Gastroesophageal sphincter (tissue), 4 donors: ENCODE data around the gene ROPN1B. TPM values are rescaled to one million over a fixed set of nuclear protein-coding genes. Genes with fewer than 3 reads are reported as not detected.

Experiments used
- ATAC-seq: fragments of 150-250 bp; one replicate; pipeline ENCODE4 v1.9.1; 2016; ENCODE audit warnings: mild to moderate bottlenecking, moderate library complexity
- H3K27ac ChIP-seq, 4 donors: fragments of 200-600 bp; sonication (generic) in 3 of 4; 1 replicate in 3 of 4; 2 replicates in 1 of 4; pipeline ENCODE4 v1.5.1; 2016 to 2019
- H3K27me3 ChIP-seq: fragments of 200-600 bp; sonication (generic); one replicate; pipeline ENCODE4 v1.5.1; 2019
- H3K36me3 ChIP-seq, 2 donors: fragments of 200-600 bp; sonication (generic); one replicate each; pipeline ENCODE4 v1.5.1; 2019; ENCODE audit warnings: control low read depth in 1 of 2
- H3K4me1 ChIP-seq, 3 donors: fragments of 200-600 bp; sonication (generic); 1 replicate in 2 of 3; 2 replicates in 1 of 3; pipeline ENCODE4 v1.5.1; 2016 to 2019; ENCODE audit warnings: control low read depth in 2 of 3
- H3K4me3 ChIP-seq, 2 donors: fragments of 200-600 bp; sonication (generic); one replicate each; pipeline ENCODE4 v1.5.1; 2019; ENCODE audit warnings: mild to moderate bottlenecking in 1 of 2, moderate library complexity in 1 of 2
- H3K9me3 ChIP-seq, 3 donors: fragments of 200-600 bp; sonication (generic); one replicate each; pipeline ENCODE4 v1.5.1; 2017 to 2019; ENCODE audit warnings: control low read depth in 2 of 3
- CTCF ChIP-seq, 4 experiments: fragments of 200-600 bp in 2 of 4; fragments of 450-650 bp in 2 of 4; sonication (generic) in 1 of 4; IDR thresholded peaks; one replicate each; pipeline ENCODE4 v1.5.1; 2017 to 2019; ENCODE audit warnings: antibody characterized with exemption in 4 of 4, mild to moderate bottlenecking in 2 of 4, moderate library complexity in 2 of 4
- EP300 ChIP-seq: sonication (generic); formaldehyde crosslinking; IDR thresholded peaks from one replicate; pipeline ENCODE4 v1.6.1; 2017; ENCODE audit warnings: antibody characterized with exemption, mild to moderate bottlenecking
- POLR2A ChIP-seq, 2 donors: fragments of 450-650 bp; IDR thresholded peaks; one replicate each; pipeline ENCODE4 v1.6.1; 2017; ENCODE audit warnings: antibody characterized with exemption in 2 of 2, mild to moderate bottlenecking in 2 of 2, moderate library complexity in 1 of 2
- POLR2AphosphoS5 ChIP-seq: sonication (generic); formaldehyde crosslinking; IDR thresholded peaks from one replicate; pipeline ENCODE4 v1.6.1; 2017; ENCODE audit warnings: antibody characterized with exemption
- WGBS, 2 donors: methylation state at CpG; one replicate each; pipeline ENCODE4 v1.1.5; 2018; ENCODE audit warnings: low coverage in 1 of 2; 5-methylcytosine and 5-hydroxymethylcytosine counted together
- total RNA-seq, 4 donors: library from RNA; depleted of rRNA; stranded (reverse); fragments of >200 nt; gene quantifications; one replicate each; pipeline ENCODE4 v1.1.0, GENCODE V29; 2016

ROPN1B gene
- total RNA-seq, 4 donors from 2014 or later = not detected

GRCh38 chr3:126016616-126017015 is 47.6 kb downstream of the ROPN1B start:
- WGBS, 2 donors = 91 to 94% methylated on average over 2 to 4 of the region's 8 CpGs
- H3K27ac ChIP-seq = no peak overlapping the region
- no peaks in the 10 kb centered on the region for H3K9me3 ChIP-seq
- TF ChIP-seq EP300 (no peak), POLR2AphosphoS5 (no peak), POLR2A (IDR thresholded peaks at IDR 0.05) (no peak), CTCF (IDR thresholded peaks at IDR 0.05) (no peak)
- no peaks in the 10 kb centered on the region for H3K27me3 ChIP-seq
- H3K4me3 ChIP-seq = no peak overlapping the region
- H3K4me1 ChIP-seq = peaks cover 0 to 11% (median 0%) of the 10 kb centered on the region in 3 donors
- peaks cover 0 to 66% of the 10 kb centered on the region in 2 donors for H3K36me3 ChIP-seq
- ATAC-seq = no peak

- Histone ChIP-seq H3K4me3 (no peak overlapping the region), H3K36me3 (peaks cover 0 to 64% of the 10 kb centered on the region in 2 donors), H3K9me3 (no peaks in the 10 kb centered on the region), H3K4me1 (peaks cover 0 to 11% (median 0%) of the 10 kb centered on the region in 3 donors), H3K27me3 (no peaks in the 10 kb centered on the region), H3K27ac (no peak overlapping the region)
- 92 to 98% methylated on average over 2 to 8 of the region's 9 CpGs for WGBS, 2 donors
- TF ChIP-seq CTCF (IDR thresholded peaks at IDR 0.05) (no peak), EP300 (no peak), POLR2A (IDR thresholded peaks at IDR 0.05) (no peak), POLR2AphosphoS5 (no peak)
- no peak for ATAC-seq
Observed at GRCh38 chr3:126017362-126017761, 48.4 kb downstream of the ROPN1B start.

- 43% methylated on average over 1 of the region's 1 CpG; no CpG with 5 or more reads in 1 of the 2 donors for WGBS, 2 donors
- no peak for ATAC-seq
- peaks cover 0 to 64% of the 10 kb centered on the region in 2 donors for H3K36me3 ChIP-seq
- H3K4me3 ChIP-seq = no peak overlapping the region
- no peak overlapping the region for H3K27ac ChIP-seq
- H3K9me3 ChIP-seq = no peaks in the 10 kb centered on the region
- no peaks in the 10 kb centered on the region for H3K27me3 ChIP-seq
- TF ChIP-seq CTCF (IDR thresholded peaks at IDR 0.05) (no peak), POLR2A (IDR thresholded peaks at IDR 0.05) (no peak), EP300 (no peak), POLR2AphosphoS5 (no peak)
- peaks cover 0 to 11% (median 0%) of the 10 kb centered on the region in 3 donors for H3K4me1 ChIP-seq
Observed at GRCh38 chr3:126018545-126018944, 49.6 kb downstream of the ROPN1B start.

GRCh38 chr3:126018995-126019394 is 50.0 kb downstream of the ROPN1B start:
- no peak overlapping the region for H3K27ac ChIP-seq
- WGBS, 2 donors = 90 to 97% methylated on average over 4 to 7 of the region's 7 CpGs
- H3K36me3 ChIP-seq = peaks cover 0 to 64% of the 10 kb centered on the region in 2 donors
- no peak overlapping the region for H3K4me3 ChIP-seq
- H3K4me1 ChIP-seq = peaks cover 0 to 11% (median 0%) of the 10 kb centered on the region in 3 donors
- TF ChIP-seq POLR2A (IDR thresholded peaks at IDR 0.05) (no peak), CTCF (IDR thresholded peaks at IDR 0.05) (no peak), POLR2AphosphoS5 (no peak), EP300 (no peak)
- no peak for ATAC-seq
- no peaks in the 10 kb centered on the region for H3K9me3 ChIP-seq
- no peaks in the 10 kb centered on the region for H3K27me3 ChIP-seq

- 80% methylated on average over 1 of the region's 5 CpGs; no CpG with 5 or more reads in 1 of the 2 donors for WGBS, 2 donors
- no peak for ATAC-seq
- Histone ChIP-seq H3K27me3 (no peaks in the 10 kb centered on the region), H3K4me1 (peaks cover 0 to 7% (median 0%) of the 10 kb centered on the region in 3 donors), H3K27ac (no peak overlapping the region), H3K9me3 (no peaks in the 10 kb centered on the region), H3K4me3 (no peak overlapping the region), H3K36me3 (peaks cover 0 to 64% of the 10 kb centered on the region in 2 donors)
- TF ChIP-seq CTCF (IDR thresholded peaks at IDR 0.05) (no peak), EP300 (no peak), POLR2AphosphoS5 (no peak), POLR2A (IDR thresholded peaks at IDR 0.05) (no peak)
Observed at GRCh38 chr3:126019683-126020082, 50.7 kb downstream of the ROPN1B start.
